HCT116 (cell line): ENCODE results near the gene C1QBP. TPM values are rescaled to one million over a fixed set of nuclear protein-coding genes. Genes with fewer than 3 reads are reported as not detected.

ENCODE experiments used
- ATAC-seq: fragments of 200-7000 bp; cut with Tn5 transposase; 2 replicates; pipeline ENCODE4 v1.9.1; 2020; ENCODE audit warnings: mild to moderate bottlenecking, moderate library complexity
- BruUV-seq: library from RNA; stranded (reverse); fragments of 400-500 nt; replicated peaks from 2 replicates; lab custom pipeline; 2021; lab: Mats Ljungman, UMichigan
- CTCF ChIA-PET: fragments of 300-600 bp; sonication (Branson Sonifier 250); formaldehyde crosslinking; loops from one replicate; lab custom pipeline; 2021; ENCODE audit warnings: antibody characterized with exemption; lab: Charles Lee
- POLR2A ChIA-PET: fragments of 300-600, 350-600 bp; sonication (Branson Sonifier 250); formaldehyde crosslinking; loops from one replicate; lab custom pipeline; 2021; ENCODE audit warnings: antibody characterized with exemption; lab: Charles Lee
- RAD21 ChIA-PET, 2 experiments: fragments of 300-600 bp; sonication (Branson Sonifier 250); formaldehyde crosslinking; loops; one replicate each; lab custom pipeline; 2023; ENCODE audit warnings: low total read pairs in 2 of 2; ENCODE audit not compliant: uncharacterized antibody in 2 of 2, unreplicated experiment in 2 of 2, low non-redundant PET in 1 of 2; lab: Charles Lee
- DNase-seq: peaks from one replicate; pipeline ENCODE4 v3.0.0-alpha.2; 2010; ENCODE audit warnings: low read depth, low spot score
- H2AFZ ChIP-seq: fragments of 200-600 bp; shearing (Covaris generic), sonication (generic); 2 replicates; pipeline ENCODE4 v1.6.1; 2017; ENCODE audit warnings: low read depth, mixed run types, mixed read lengths, antibody characterized with exemption, low read length; ENCODE audit not compliant: poor library complexity, severe bottlenecking
- H3K27ac ChIP-seq: 2 replicates; pipeline ENCODE4 v1.5.1; 2012; ENCODE audit warnings: low read depth, low read length
- H3K27me3 ChIP-seq: fragments of 200-600 bp; sonication (generic); 2 replicates; pipeline ENCODE4 v1.6.1; 2016; ENCODE audit warnings: mixed run types, low read length, mixed read lengths; ENCODE audit not compliant: insufficient read depth
- H3K36me3 ChIP-seq, 2 experiments: fragments of 200-500 bp in 1 of 2; fragments of 200-600 bp in 1 of 2; sonication (Bioruptor generic) in 1 of 2; sonication (generic) in 1 of 2; 2 replicates each; pipeline versions ENCODE4 v1.5.1 to v1.6.1; 2014 to 2016; ENCODE audit warnings: low read length in 2 of 2, inconsistent platforms in 1 of 2, mixed read lengths in 1 of 2, mixed run types in 1 of 2; ENCODE audit not compliant: insufficient read depth in 2 of 2, control insufficient read depth in 1 of 2
- H3K4me1 ChIP-seq, 2 experiments: fragments of 200-600 bp in 1 of 2; sonication (generic) in 1 of 2; 2 replicates each; pipeline versions ENCODE4 v1.5.1 to v1.6.1; 2012 to 2017; ENCODE audit warnings: low read length in 2 of 2, inconsistent platforms in 1 of 2, mild to moderate bottlenecking in 1 of 2, mixed read lengths in 1 of 2, mixed run types in 1 of 2, moderate library complexity in 1 of 2; ENCODE audit not compliant: insufficient read depth in 2 of 2, control insufficient read depth in 1 of 2
- H3K4me2 ChIP-seq: fragments of 200-600 bp; sonication (generic); 2 replicates; pipeline ENCODE4 v1.6.1; 2017; ENCODE audit warnings: mixed run types, low read length, mixed read lengths
- H3K4me3 ChIP-seq, 2 experiments: fragments of 200-600 bp in 1 of 2; sonication (generic) in 1 of 2; replicated peaks in 1 of 2; 2 replicates each; pipeline ENCODE4 v1.5.1; 2011 to 2016; ENCODE audit warnings: low read length in 2 of 2, control low read depth in 1 of 2, low read depth in 1 of 2, mild to moderate bottlenecking in 1 of 2, mixed read lengths in 1 of 2, mixed run types in 1 of 2
- H3K79me2 ChIP-seq: fragments of 200-600 bp; sonication (generic); 2 replicates; pipeline ENCODE4 v1.6.1; 2017; ENCODE audit warnings: mild to moderate bottlenecking, mixed run types, low read length, moderate library complexity, mixed read lengths; ENCODE audit not compliant: insufficient read depth
- H3K9ac ChIP-seq: fragments of 200-600 bp; sonication (generic); 2 replicates; pipeline ENCODE4 v1.6.1; 2016; ENCODE audit warnings: low read length, mixed read lengths
- H3K9me2 ChIP-seq: fragments of 200-600 bp; sonication (generic), shearing (Covaris generic); 2 replicates; pipeline ENCODE4 v1.6.1; 2017; ENCODE audit warnings: mixed run types, mild to moderate bottlenecking, moderate library complexity; ENCODE audit not compliant: insufficient read depth
- H3K9me3 ChIP-seq, 2 experiments: fragments of 200-500 bp in 1 of 2; fragments of 200-600 bp in 1 of 2; sonication (Bioruptor generic) in 1 of 2; sonication (generic) in 1 of 2; 2 replicates each; pipeline ENCODE4 v1.6.1; 2014 to 2017; ENCODE audit warnings: low read length in 2 of 2, mixed read lengths in 2 of 2, inconsistent platforms in 1 of 2, low read depth in 1 of 2, mild to moderate bottlenecking in 1 of 2, mixed run types in 1 of 2, moderate library complexity in 1 of 2; ENCODE audit not compliant: control insufficient read depth in 1 of 2, insufficient read depth in 1 of 2
- H4K20me1 ChIP-seq: fragments of 200-600 bp; sonication (generic), shearing (Covaris generic); 2 replicates; pipeline ENCODE4 v1.6.1; 2017; ENCODE audit warnings: mixed run types, mild to moderate bottlenecking, moderate library complexity; ENCODE audit not compliant: insufficient read depth
- POLR2AphosphoS5 ChIP-seq: IDR thresholded peaks from 2 replicates; pipeline ENCODE4 v1.6.1; 2011; ENCODE audit warnings: mild to moderate bottlenecking, low read depth, low read length, moderate library complexity
- SIN3A ChIP-seq: IDR thresholded peaks from 2 replicates; pipeline ENCODE4 v1.6.1; 2012; ENCODE audit warnings: low read depth
- ZNF274 ChIP-seq: fragments of 200-500 bp; sonication (Bioruptor generic); IDR thresholded peaks from 2 replicates; pipeline ENCODE4 v1.6.1; 2014; ENCODE audit warnings: mild to moderate bottlenecking, low read depth, low read length, inconsistent platforms
- intact Hi-C: fragments of 100-400 bp; cut with micrococcal nuclease; formaldehyde crosslinking; loops from 2 replicates; pipeline ENCODE4 v1.10.0; 2022
- total RNA-seq: library from RNA; stranded (reverse); gene quantifications from one replicate; pipeline ENCODE4 v1.2.1, GENCODE V29; 2021; ENCODE audit not compliant: unreplicated experiment

C1QBP gene
- total RNA-seq, 1 experiment from 2014 or later, result 524 TPM

- POLR2A ChIA-PET, result interaction anchor here (0.6 to 1.8 kb wide), 3 partner anchors 11 to 1680 kb away, joined by 3 read pairs; partner anchors contain the start of genes NUP88 and RPAIN
- intact Hi-C loops, result loop anchor here (10.0 kb wide), 1 partner anchor 240 kb away; the partner anchor contains the start of gene ZNF594
- TF ChIP-seq POLR2AphosphoS5, result 0 out of 2 replicates have a peak, but pooled peaks have one; percentile 16
- no peak for TF ChIP-seq SIN3A
- TF ChIP-seq, all 23 proteins: peak for 1
- Histone ChIP-seq H3K27me3 (no peaks in the 10 kb centered on the region), H3K4me3 (no peak overlapping the region), H3K4me2 (no peak overlapping the region), H2AFZ (no peak overlapping the region), H3K9ac (no peak overlapping the region), H3K9me3 (no peaks in the 10 kb centered on the region), H3K27ac (peak overlapping the region; percentile 36), H3K79me2 (peaks cover 78% of the 10 kb centered on the region), H3K4me1 (peaks cover 13 to 18% of the 10 kb centered on the region in 2 experiments), H3K9me2 (no peaks in the 10 kb centered on the region), H3K36me3 (peaks cover 46 to 68% of the 10 kb centered on the region in 2 experiments), H4K20me1 (peaks cover 24% of the 10 kb centered on the region; the same call in 1 of the 2 replicates)
- ChIA-PET RAD21 (no interaction called here), CTCF (no interaction called here)
- BruUV-seq, result no TSS peak
- no peak for ATAC-seq
- DNase-seq, result no peak
These were observed 4.0 kb downstream of the C1QBP start for GRCh38 chr17:5434984-5435383.

- H3K4me3 ChIP-seq, result no peak overlapping the region
- peaks cover 0 to 2% of the 10 kb centered on the region in 2 experiments; a peak in 1 of 4 replicates for H3K4me1 ChIP-seq
- no peak overlapping the region for H3K9ac ChIP-seq
- peak; percentile 45 for TF ChIP-seq POLR2AphosphoS5
- no peak for TF ChIP-seq ZNF274
- H3K79me2 ChIP-seq, result peaks cover 59% of the 10 kb centered on the region
- peaks cover 58 to 71% of the 10 kb centered on the region in 2 experiments for H3K36me3 ChIP-seq
- no peaks in the 10 kb centered on the region for H3K9me2 ChIP-seq
- DNase-seq (no peak), ATAC-seq (peak; percentile 40)
- no peak overlapping the region for H2AFZ ChIP-seq
- peak overlapping the region; percentile 15; the same call in 1 of the 2 replicates for H3K27ac ChIP-seq
- peaks cover 24% of the 10 kb centered on the region; the same call in 1 of the 2 replicates for H4K20me1 ChIP-seq
- H3K4me2 ChIP-seq, result no peak overlapping the region
- POLR2A ChIA-PET, result interaction anchor here (1.6 to 2.1 kb wide), 2 partner anchors 13 to 18 kb away, joined by 5 to 7 read pairs; partner anchors contain the start of genes NUP88 and RPAIN
- no peaks in the 10 kb centered on the region for H3K27me3 ChIP-seq
- H3K9me3 ChIP-seq, result no peaks in the 10 kb centered on the region
- CTCF ChIA-PET, result interaction anchor here (3.0 kb wide), 1 partner anchor 9 kb away, joined by 10 read pairs; no protein-coding TSS in a partner anchor
- RAD21 ChIA-PET, result no interaction called here
- BruUV-seq, result no TSS peak
- intact Hi-C loops, result loop anchor here (10.0 kb wide), 1 partner anchor 237 kb away; the partner anchor contains the start of gene ZNF594
These were observed 6.9 kb downstream of the C1QBP start for GRCh38 chr17:5431949-5432556.
